Measurements from ENCODE around the gene ENOX1. TPM values are rescaled to one million over a fixed set of nuclear protein-coding genes. Genes with fewer than 3 reads are reported as not detected.

Gene ENOX1
- polyA plus RNA-seq, 1 donor (not counting 4 experiments of a cell fraction or from before 2014, with no cell fraction given) = 1.1 TPM

DNA sequence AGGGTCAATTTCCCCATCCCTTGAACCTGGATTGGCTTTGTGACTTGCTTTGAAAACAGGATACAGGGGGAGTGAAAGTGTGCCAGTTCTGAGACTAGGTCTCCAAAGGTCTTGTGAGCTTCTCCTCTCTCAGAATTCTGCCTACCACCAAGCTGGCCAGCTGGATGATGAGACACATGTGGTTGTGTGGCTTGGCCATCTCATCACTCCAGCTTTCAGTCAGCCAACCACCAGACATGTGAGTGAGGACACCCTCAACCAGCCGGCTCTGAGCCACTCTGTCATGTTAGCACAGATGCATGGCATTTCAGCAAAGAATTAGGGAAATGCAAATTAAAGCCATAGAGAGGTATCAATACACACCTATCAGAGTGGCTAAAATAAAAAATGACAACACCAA, 29.5 kb downstream of the ENOX1 start:
- H3K27me3 ChIP-seq (ENCODE audit: control insufficient read depth, extremely low read depth, insufficient read depth, low read length) = no peaks in the 10 kb centered on the region
- no peak overlapping the region for H3K9ac ChIP-seq (ENCODE audit: control insufficient read depth, extremely low read depth, insufficient read depth, low read length)
- FAIRE-seq = no peak
- no peaks in the 10 kb centered on the region for H3K79me2 ChIP-seq (ENCODE audit: control insufficient read depth, insufficient read depth, low read length)
- TF ChIP-seq CTCF (optimal IDR thresholded peaks at IDR 0.05 in 1 of 3, IDR thresholded peaks at IDR 0.05 in 1 of 3, conservative IDR thresholded peaks at IDR 0.05 in 1 of 3; ENCODE audit: extremely low read depth in 1 of 3, insufficient read depth in 2 of 3, low read length in 3 of 3) = no peak
- no peak for TF ChIP-seq EZH2 (IDR thresholded peaks at IDR 0.05; ENCODE audit: low read length)
- no peak overlapping the region for H3K27ac ChIP-seq (ENCODE audit: control insufficient read depth, insufficient read depth, low read length)
- dilution Hi-C loops (cut with MboI; ENCODE audit: extremely low pct_ligation_motif_present, low sequenced_read_pairs) = no loop called here
- H3K4me1 ChIP-seq (ENCODE audit: control insufficient read depth, extremely low read depth, insufficient read depth, low read length) = no peaks in the 10 kb centered on the region
- no peak overlapping the region for H3K4me2 ChIP-seq (ENCODE audit: control insufficient read depth, extremely low read depth, insufficient read depth, low read depth, low read length)
- H2AFZ ChIP-seq (ENCODE audit: control insufficient read depth, low read length) = no peak overlapping the region
- no peaks in the 10 kb centered on the region for H3K9me1 ChIP-seq (ENCODE audit: control insufficient read depth, extremely low read depth, insufficient read depth, low read length)
- no peaks in the 10 kb centered on the region for H3K36me3 ChIP-seq (ENCODE audit: control insufficient read depth in 2 of 2, extremely low read depth in 1 of 2, insufficient read depth in 2 of 2, low read length in 2 of 2)
- no peak for DNase-seq (ENCODE audit: low read depth, low spot score)
- no peaks in the 10 kb centered on the region for H3K9me3 ChIP-seq (ENCODE audit: control insufficient read depth, low read depth, low read length)
- H3K4me3 ChIP-seq (ENCODE audit: control insufficient read depth in 2 of 3, extremely low read depth in 1 of 3, insufficient read depth in 2 of 3, low read depth in 1 of 3, low read length in 3 of 3) = no peak overlapping the region
- H4K20me1 ChIP-seq (ENCODE audit: control insufficient read depth, extremely low read depth, insufficient read depth, low read length) = no peaks in the 10 kb centered on the region

- DNase-seq (ENCODE audit: low read depth, low spot score) (no peak), FAIRE-seq (no peak)
- H3K79me2 ChIP-seq (ENCODE audit: control insufficient read depth, insufficient read depth, low read length) = no peaks in the 10 kb centered on the region
- H3K9ac ChIP-seq (ENCODE audit: control insufficient read depth, extremely low read depth, insufficient read depth, low read length) = no peak overlapping the region
- H3K36me3 ChIP-seq (ENCODE audit: control insufficient read depth in 2 of 2, extremely low read depth in 1 of 2, insufficient read depth in 2 of 2, low read length in 2 of 2) = no peaks in the 10 kb centered on the region
- H3K9me1 ChIP-seq (ENCODE audit: control insufficient read depth, extremely low read depth, insufficient read depth, low read length) = no peaks in the 10 kb centered on the region
- dilution Hi-C loops (cut with MboI; ENCODE audit: extremely low pct_ligation_motif_present, low sequenced_read_pairs) = no loop called here
- H3K4me1 ChIP-seq (ENCODE audit: control insufficient read depth, extremely low read depth, insufficient read depth, low read length) = peaks cover 5% of the 10 kb centered on the region
- H3K4me3 ChIP-seq (ENCODE audit: control insufficient read depth in 2 of 3, extremely low read depth in 1 of 3, insufficient read depth in 2 of 3, low read depth in 1 of 3, low read length in 3 of 3) = no peak overlapping the region
- no peak overlapping the region for H2AFZ ChIP-seq (ENCODE audit: control insufficient read depth, low read length)
- H3K4me2 ChIP-seq (ENCODE audit: control insufficient read depth, extremely low read depth, insufficient read depth, low read depth, low read length) = no peak overlapping the region
- H3K9me3 ChIP-seq (ENCODE audit: control insufficient read depth, low read depth, low read length) = no peaks in the 10 kb centered on the region
- TF ChIP-seq EZH2 (IDR thresholded peaks at IDR 0.05; ENCODE audit: low read length) (no peak), CTCF (optimal IDR thresholded peaks at IDR 0.05 in 1 of 3, IDR thresholded peaks at IDR 0.05 in 1 of 3, conservative IDR thresholded peaks at IDR 0.05 in 1 of 3; ENCODE audit: extremely low read depth in 1 of 3, insufficient read depth in 2 of 3, low read length in 3 of 3) (no peak)
- no peak overlapping the region for H3K27ac ChIP-seq (ENCODE audit: control insufficient read depth, insufficient read depth, low read length)
- H3K27me3 ChIP-seq (ENCODE audit: control insufficient read depth, extremely low read depth, insufficient read depth, low read length) = no peaks in the 10 kb centered on the region
- no peaks in the 10 kb centered on the region for H4K20me1 ChIP-seq (ENCODE audit: control insufficient read depth, extremely low read depth, insufficient read depth, low read length)
Observed at GRCh38 chr13:43755844-43756243, 30.9 kb downstream of the ENOX1 start.

Measured in keratinocyte (primary cell).